GM18520 (cell line): ENCODE measurements around the gene TMEM198.
A peak's percentile ranks its signal among the peaks of the same experiment; 100 is the strongest.

ENCODE experiments used
- ATAC-seq: cut with Tn5 transposase; IDR thresholded peaks from one replicate; pipeline ENCODE4 v1.9.1; 2021; ENCODE audit not compliant: unreplicated experiment

Gene TMEM198

GRCh38 chr2:219524817-219525216, 19.0 kb upstream of the TMEM198 start:
- ATAC-seq, result no peak

- no peak for ATAC-seq
Observed at GRCh38 chr2:219525533-219526232, 18.1 kb upstream of the TMEM198 start.

- no peak for ATAC-seq
Observed at GRCh38 chr2:219526320-219527075, 17.3 kb upstream of the TMEM198 start.

GRCh38 chr2:219527076-219527394, 16.8 kb upstream of the TMEM198 start:
- no peak for ATAC-seq

GRCh38 chr2:219527472-219527871, 16.4 kb upstream of the TMEM198 start:
- ATAC-seq, result no peak

- ATAC-seq, result peak; percentile 87
Observed at GRCh38 chr2:219530048-219530963, 13.5 kb upstream of the TMEM198 start.

- ATAC-seq, result no peak
Observed at GRCh38 chr2:219531639-219532377, 12.0 kb upstream of the TMEM198 start.

GRCh38 chr2:219532378-219532649, 11.5 kb upstream of the TMEM198 start:
- no peak for ATAC-seq

- no peak for ATAC-seq
Observed at GRCh38 chr2:219533930-219534661, 9.7 kb upstream of the TMEM198 start.

GRCh38 chr2:219536425-219536824, 7.4 kb upstream of the TMEM198 start:
- ATAC-seq, result no peak

GRCh38 chr2:219536967-219537366, 6.9 kb upstream of the TMEM198 start:
- ATAC-seq, result no peak

- no peak for ATAC-seq
Observed at GRCh38 chr2:219537657-219538488, 6.0 kb upstream of the TMEM198 start.

GRCh38 chr2:219538504-219538951, 5.3 kb upstream of the TMEM198 start:
- no peak for ATAC-seq

- no peak for ATAC-seq
Observed at GRCh38 chr2:219538956-219539788, 4.7 kb upstream of the TMEM198 start.

- ATAC-seq, result no peak
Observed at GRCh38 chr2:219539926-219540678, 3.7 kb upstream of the TMEM198 start.

- no peak for ATAC-seq
Observed at GRCh38 chr2:219540784-219541504, 2.9 kb upstream of the TMEM198 start.

- peak; percentile 38 for ATAC-seq
Observed at GRCh38 chr2:219541611-219542180, 2.1 kb upstream of the TMEM198 start.
